PFSK-1 (cell line): ENCODE data around the gene RPUSD3.

ENCODE experiments used
- FOXP2 ChIP-seq: optimal IDR thresholded peaks from 2 replicates; pipeline ENCODE3; 2011; ENCODE audit warnings: borderline replicate concordance, control low read depth, inconsistent platforms; ENCODE audit not compliant: insufficient read depth; ENCODE audit errors: extremely low read length, extremely low read depth
- POLR2AphosphoS5 ChIP-seq: IDR thresholded peaks from 2 replicates; pipeline ENCODE4 v1.6.1; 2012; ENCODE audit warnings: low read depth, mild to moderate bottlenecking, control low read depth, low read length, moderate library complexity
- REST ChIP-seq, 2 experiments: IDR thresholded peaks; 2 replicates each; pipeline versions ENCODE4 v1.6.1 to v1.8.0; 2011 to 2012; ENCODE audit warnings: low read depth in 2 of 2, low read length in 2 of 2, control low read depth in 1 of 2, inconsistent platforms in 1 of 2, mild to moderate bottlenecking in 1 of 2, moderate library complexity in 1 of 2; ENCODE audit not compliant: insufficient read depth in 1 of 2

GRCh38 chr3:9879830-9880549 is 36.2 kb upstream of the RPUSD3 start, which contains the start of gene CIDEC:
- no peak for TF ChIP-seq FOXP2
- no peak for TF ChIP-seq POLR2AphosphoS5
- TF ChIP-seq REST (IDR thresholded peaks at IDR 0.05; ENCODE audit: insufficient read depth in 1 of 2, low read depth in 2 of 2, low read length in 2 of 2): no peak
